ENCODE measurements around the gene ARPP21.

ARPP21 gene

DNA sequence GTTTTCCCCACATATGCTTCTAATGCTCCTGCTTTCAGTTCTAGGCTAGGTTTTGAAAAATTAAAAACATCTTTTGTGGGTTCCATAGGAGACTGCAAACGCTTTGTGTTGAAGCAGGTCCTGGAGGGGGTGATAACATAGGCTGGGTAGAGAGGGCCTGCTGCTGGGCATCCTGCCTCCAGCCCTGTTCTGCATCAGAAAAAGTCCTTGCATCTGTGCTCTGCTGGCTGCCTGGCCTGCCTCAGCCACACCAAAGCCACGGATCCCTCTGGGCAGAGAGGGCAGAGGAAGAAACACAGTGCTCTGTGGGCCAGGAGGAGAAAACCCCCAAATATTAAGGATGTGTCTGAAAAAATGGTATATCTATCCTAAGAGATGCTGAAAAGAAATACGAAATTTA, 3.9 kb upstream of the ARPP21 start:
- DNase-seq: no peak
- TF ChIP-seq GATA1 (IDR thresholded peaks at IDR 0.05; ENCODE audit: low read depth, low read length) (no peak), POLR2A (IDR thresholded peaks at IDR 0.05; ENCODE audit: low read length) (no peak)

DNA sequence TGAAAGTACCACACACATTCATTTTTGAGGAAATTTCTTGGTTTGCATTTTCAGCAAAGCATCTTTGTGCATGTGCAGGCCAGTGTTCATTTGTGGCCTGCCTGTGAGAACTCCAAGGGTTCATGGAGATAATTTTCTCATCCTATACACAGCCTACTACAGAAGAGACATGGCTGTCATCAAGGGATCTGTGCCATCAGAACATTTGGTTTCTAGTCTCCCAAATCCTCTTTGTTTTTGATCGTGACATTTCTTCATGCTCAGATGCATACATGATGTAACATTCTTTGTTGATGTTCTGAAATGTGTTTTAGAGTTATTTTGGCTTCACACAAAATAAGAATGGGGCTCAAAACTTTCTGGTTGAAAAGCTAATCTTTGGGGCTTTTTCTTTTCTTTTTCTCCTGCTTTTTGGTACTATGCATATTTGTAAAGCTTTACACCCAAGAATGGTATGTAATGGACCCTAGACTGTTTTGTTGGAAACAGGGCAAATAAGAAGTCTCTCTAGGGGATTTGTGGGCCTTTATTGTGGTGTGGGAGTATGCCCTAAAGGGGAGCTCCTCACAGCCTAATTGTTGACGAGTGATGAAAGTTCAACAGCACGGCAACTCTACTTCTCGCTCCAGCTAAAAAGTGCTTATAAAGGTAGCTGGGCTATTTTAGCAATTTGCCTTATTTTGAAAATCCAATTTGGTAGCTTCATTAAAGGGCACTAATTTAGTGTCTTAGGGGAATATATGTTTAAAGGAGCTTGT, 3.2 kb upstream of the ARPP21 start:
- no peak for DNase-seq
- TF ChIP-seq GATA1 (IDR thresholded peaks at IDR 0.05; ENCODE audit: low read depth, low read length) (no peak), POLR2A (IDR thresholded peaks at IDR 0.05; ENCODE audit: low read length) (no peak)

DNA sequence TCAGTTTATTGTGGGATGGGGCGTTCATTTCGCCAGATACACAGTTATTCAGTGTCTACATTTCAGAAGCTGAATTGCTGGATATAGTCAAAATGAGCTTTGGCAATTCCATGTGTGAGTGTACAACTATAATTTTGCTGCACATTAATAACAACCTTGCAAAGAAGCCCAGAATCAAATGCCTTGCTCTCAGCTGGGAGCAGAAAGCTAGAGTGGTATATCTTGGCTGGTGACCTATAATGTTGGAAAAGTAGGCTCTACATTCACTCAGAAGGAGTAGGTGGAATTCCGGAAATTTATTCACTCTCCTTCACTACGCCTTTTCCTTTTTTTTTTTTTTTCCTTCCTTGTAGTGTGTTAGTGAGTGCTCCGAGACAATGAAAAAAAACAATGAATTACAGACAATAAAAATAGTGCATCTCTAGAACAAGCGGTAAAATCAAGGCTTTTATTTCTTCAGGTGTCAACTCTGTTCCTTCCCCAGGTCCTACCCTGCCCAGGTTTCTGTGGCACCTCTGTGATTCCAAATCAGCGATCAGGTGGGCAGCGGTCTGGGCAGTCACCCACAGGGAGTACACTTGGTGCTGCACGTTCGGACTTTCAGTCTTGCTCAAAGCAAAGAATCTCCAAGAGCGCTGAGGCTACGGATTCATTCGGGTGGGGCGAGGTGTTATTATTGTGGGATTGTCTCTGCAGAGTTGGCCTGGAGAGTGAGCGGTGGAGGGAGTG, 910 bp upstream of the ARPP21 start:
- TF ChIP-seq POLR2A (IDR thresholded peaks at IDR 0.05; ENCODE audit: low read length): no peak
- no peak for TF ChIP-seq GATA1 (IDR thresholded peaks at IDR 0.05; ENCODE audit: low read depth, low read length)
- DNase-seq: no peak

GRCh38 chr3:35638980-35639253, 408 bp upstream of the ARPP21 start:
- no peak for DNase-seq
- no peak for TF ChIP-seq POLR2A (IDR thresholded peaks at IDR 0.05; ENCODE audit: low read length)
- TF ChIP-seq GATA1 (IDR thresholded peaks at IDR 0.05; ENCODE audit: low read depth, low read length): no peak

- DNase-seq: no peak
- TF ChIP-seq POLR2A (IDR thresholded peaks at IDR 0.05; ENCODE audit: low read length): no peak
- TF ChIP-seq GATA1 (IDR thresholded peaks at IDR 0.05; ENCODE audit: low read depth, low read length): no peak
Measured at GRCh38 chr3:35640190-35641165, 1.2 kb downstream of the ARPP21 start.

DNA sequence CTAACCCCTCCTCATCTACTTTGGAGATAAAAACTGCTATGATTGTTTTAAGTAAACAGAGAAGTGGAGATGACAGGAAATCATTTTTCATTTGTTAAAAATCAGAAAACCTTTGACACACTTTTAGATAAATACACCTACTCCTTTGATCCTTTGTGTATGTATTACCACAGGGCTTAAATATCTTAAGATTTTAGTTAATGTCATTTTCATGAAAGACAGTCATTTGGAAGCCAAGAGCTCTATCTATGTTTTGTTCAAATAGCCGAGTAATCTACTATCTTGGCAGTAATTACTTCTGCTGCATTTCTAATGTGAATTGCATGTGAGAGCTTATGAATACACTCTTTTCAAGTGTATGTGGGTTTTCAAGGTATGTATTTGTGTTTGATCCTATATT, 2.0 kb downstream of the ARPP21 start:
- TF ChIP-seq POLR2A (IDR thresholded peaks at IDR 0.05; ENCODE audit: low read length) (no peak), GATA1 (IDR thresholded peaks at IDR 0.05; ENCODE audit: low read depth, low read length) (no peak)
- DNase-seq: no peak

DNA sequence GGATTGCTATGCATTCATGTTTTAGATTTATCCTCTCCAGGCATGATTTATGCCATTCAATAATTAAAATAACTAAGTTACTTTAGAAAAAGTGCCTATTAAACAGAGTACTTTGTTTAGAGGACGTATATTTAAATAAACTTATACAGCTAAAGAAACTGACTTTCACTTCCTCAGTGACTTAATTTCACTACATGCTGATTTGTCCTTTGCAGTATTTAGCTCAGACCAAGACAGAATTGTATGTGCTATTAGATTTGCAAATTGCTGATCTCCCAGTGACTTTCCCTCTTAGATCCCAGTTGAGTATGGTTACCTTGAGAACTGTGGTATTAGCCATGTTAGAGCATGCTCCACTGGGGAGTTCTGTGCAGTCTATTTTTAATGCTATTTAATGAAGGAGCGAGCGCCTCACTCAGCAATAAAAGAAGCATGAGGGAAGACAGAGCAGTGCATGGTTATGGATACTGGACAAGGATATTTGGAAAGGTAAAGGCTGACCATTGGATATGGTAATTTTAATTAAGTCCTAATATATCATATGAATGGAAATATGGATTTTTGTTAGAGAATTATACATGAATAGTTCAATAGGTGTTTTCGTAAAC, 2.7 kb downstream of the ARPP21 start:
- DNase-seq: no peak
- TF ChIP-seq POLR2A (IDR thresholded peaks at IDR 0.05; ENCODE audit: low read length) (no peak), GATA1 (IDR thresholded peaks at IDR 0.05; ENCODE audit: low read depth, low read length) (no peak)

- DNase-seq: no peak
- TF ChIP-seq GATA1 (IDR thresholded peaks at IDR 0.05; ENCODE audit: low read depth, low read length) (no peak), POLR2A (IDR thresholded peaks at IDR 0.05; ENCODE audit: low read length) (no peak)
Measured at GRCh38 chr3:35643495-35643894, 4.2 kb downstream of the ARPP21 start.

DNA sequence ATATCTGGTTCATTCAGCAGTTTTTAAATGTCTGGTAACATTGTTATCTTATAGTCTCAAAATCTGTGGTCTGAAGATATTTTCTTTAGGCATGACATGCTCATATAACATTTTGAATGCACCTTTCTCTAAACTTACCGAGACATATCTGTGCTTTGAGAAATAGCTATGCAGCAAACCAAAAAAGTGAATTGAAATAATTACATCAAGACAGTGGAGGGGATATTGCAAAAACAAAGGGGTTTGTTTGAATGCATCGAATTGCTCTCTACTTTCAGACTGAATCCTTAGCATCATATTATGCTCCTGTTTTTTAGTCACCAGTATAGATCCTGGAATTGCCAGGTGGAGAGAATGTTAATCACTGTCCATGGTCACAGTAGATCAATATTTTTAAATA, 5.1 kb downstream of the ARPP21 start:
- TF ChIP-seq GATA1 (IDR thresholded peaks at IDR 0.05; ENCODE audit: low read depth, low read length): no peak
- no peak for TF ChIP-seq POLR2A (IDR thresholded peaks at IDR 0.05; ENCODE audit: low read length)
- peak in 1 of 2 experiments; percentile 9 for DNase-seq

DNA sequence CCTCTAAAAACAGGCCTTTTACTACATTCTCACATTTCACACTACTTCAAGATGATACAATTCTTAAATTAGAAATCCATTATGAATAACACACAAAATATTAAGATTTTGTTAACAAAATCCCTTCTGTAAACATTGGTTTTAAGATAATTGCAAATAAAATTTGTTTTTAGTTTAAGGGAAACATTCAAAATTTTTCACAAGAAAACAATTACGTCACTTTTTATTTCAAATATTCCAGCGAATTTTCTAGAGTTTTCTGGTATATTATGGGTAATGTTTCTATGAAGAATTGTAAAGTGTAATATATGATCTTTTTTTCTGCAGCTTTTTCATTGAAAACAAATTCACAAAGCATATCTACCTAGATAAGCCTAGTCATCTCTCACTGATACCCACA, 5.9 kb downstream of the ARPP21 start:
- DNase-seq: no peak
- no peak for TF ChIP-seq GATA1 (IDR thresholded peaks at IDR 0.05; ENCODE audit: low read depth, low read length)
- TF ChIP-seq POLR2A (IDR thresholded peaks at IDR 0.05; ENCODE audit: low read length): no peak

DNA sequence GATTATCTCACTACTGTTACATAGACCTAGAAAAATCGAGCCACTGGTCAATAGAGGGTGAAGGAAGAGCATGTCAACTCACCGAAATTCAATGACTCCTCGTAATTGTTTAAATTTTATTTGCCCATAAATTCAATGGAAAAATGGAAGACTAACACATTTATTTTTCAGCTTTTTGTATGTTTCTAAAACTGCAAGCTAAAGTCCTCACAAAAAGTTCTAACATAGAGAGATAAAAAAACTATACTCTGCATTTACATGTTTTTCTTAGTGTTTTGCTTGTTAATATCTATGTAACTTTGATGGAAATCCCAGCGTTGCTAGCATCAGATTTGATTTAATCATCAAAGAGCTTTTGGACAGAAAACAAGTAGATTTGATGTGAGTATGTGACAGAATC, 6.8 kb downstream of the ARPP21 start:
- DNase-seq: no peak
- TF ChIP-seq GATA1 (IDR thresholded peaks at IDR 0.05; ENCODE audit: low read depth, low read length) (no peak), POLR2A (IDR thresholded peaks at IDR 0.05; ENCODE audit: low read length) (no peak)

DNA sequence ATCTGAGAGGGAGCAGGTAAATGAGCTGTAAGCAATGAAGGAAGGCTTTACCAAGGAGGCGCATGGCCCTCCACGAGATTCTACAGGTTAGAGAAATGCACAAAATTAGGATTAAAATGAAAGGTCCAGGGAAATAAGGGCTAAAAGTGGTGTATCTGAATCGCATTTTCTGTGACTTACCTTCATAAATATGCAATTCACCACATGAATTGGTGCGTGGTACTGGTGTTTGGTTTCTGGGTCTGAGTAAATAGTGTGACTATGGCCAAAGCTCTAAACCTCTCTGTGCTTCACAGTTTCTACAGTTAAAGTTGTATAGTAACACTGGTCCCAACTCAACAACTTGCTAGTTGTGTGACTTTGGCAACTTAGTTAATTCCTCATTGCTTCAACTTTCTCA, 8.1 kb downstream of the ARPP21 start:
- DNase-seq: no peak
- TF ChIP-seq GATA1 (IDR thresholded peaks at IDR 0.05; ENCODE audit: low read depth, low read length) (no peak), POLR2A (IDR thresholded peaks at IDR 0.05; ENCODE audit: low read length) (no peak)

DNA sequence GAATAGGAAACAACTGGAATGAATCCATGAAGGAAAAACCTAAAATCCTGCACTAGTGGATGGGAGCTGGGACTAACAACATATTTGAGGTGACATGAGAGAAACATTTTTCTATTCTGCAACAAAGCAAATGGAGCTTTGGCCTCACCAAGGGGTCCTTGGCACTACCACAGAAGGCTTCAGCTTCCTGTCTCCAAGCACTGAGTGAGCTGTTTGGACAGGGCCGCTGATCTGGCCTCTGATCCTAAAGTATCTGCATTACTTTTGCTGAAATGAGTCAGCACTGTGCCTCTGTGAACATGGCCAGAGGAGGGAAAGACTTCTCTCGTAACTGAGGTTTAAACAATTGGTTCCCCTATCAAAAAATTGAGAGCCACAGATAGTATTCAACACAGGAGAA, 9.0 kb downstream of the ARPP21 start:
- peak; percentile 11 to 15 for DNase-seq
- TF ChIP-seq GATA1 (IDR thresholded peaks at IDR 0.05; ENCODE audit: low read depth, low read length) (no peak), POLR2A (IDR thresholded peaks at IDR 0.05; ENCODE audit: low read length) (no peak)

- TF ChIP-seq GATA1 (IDR thresholded peaks at IDR 0.05; ENCODE audit: low read depth, low read length): no peak
- TF ChIP-seq POLR2A (IDR thresholded peaks at IDR 0.05; ENCODE audit: low read length): no peak
- no peak for DNase-seq
Measured at GRCh38 chr3:35649405-35649804, 10.1 kb downstream of the ARPP21 start.
